Stomach (tissue), 4 donors: ENCODE data around the gene QTRT2.

Source experiments
- CTCF ChIP-seq, 7 experiments: fragments of 450-650 bp in 4 of 7; fragments of 200-600 bp in 3 of 7; sonication (generic) in 3 of 7; IDR thresholded peaks; one replicate each; pipeline ENCODE4 v1.5.1; 2016 to 2019; ENCODE audit warnings: antibody characterized with exemption in 7 of 7, control low read depth in 2 of 7, mild to moderate bottlenecking in 1 of 7
- EP300 ChIP-seq: sonication (generic); formaldehyde crosslinking; IDR thresholded peaks from one replicate; pipeline ENCODE4 v1.6.1; 2017; ENCODE audit warnings: antibody characterized with exemption
- POLR2A ChIP-seq, 4 donors: fragments of 450-650 bp; IDR thresholded peaks; one replicate each; pipeline ENCODE4 v1.6.1; 2016; ENCODE audit warnings: antibody characterized with exemption in 4 of 4, control low read depth in 2 of 4, mild to moderate bottlenecking in 1 of 4, moderate library complexity in 1 of 4
- POLR2AphosphoS5 ChIP-seq, 3 donors: sonication (generic); formaldehyde crosslinking; IDR thresholded peaks; one replicate each; pipeline ENCODE4 v1.6.1; 2016; ENCODE audit warnings: antibody characterized with exemption in 3 of 3

DNA sequence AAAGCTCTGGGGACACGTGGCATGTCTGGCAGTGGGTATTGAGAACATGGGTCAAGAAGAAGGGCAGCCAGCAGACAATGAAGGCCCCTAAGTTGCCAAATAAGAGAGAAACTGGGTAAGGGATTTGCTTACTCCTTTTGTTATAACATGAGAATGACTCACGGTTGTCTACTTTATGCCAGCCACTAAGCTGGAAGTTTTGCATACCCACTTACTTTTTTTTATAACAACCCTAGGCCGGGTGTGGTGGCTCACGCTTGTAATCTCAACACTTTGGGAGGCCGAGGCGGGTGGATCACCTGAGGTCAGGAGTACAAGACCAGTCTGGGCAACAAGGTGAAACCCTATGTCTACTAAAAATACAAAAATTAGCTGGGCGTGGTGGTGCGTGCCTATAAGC is 72.3 kb downstream of the QTRT2 start:
- TF ChIP-seq EP300 (no peak), POLR2AphosphoS5 (IDR thresholded peaks at IDR 0.05) (no peak), CTCF (IDR thresholded peaks at IDR 0.05) (no peak), POLR2A (IDR thresholded peaks at IDR 0.05) (no peak)
